ENCODE results near the gene NLRP13.
"Not testable (repeated sequence)": the region's sequence is repeated elsewhere in the genome, so short reads cannot be mapped to it uniquely, and the experiment has no call there.

The NLRP13 gene, protein sequence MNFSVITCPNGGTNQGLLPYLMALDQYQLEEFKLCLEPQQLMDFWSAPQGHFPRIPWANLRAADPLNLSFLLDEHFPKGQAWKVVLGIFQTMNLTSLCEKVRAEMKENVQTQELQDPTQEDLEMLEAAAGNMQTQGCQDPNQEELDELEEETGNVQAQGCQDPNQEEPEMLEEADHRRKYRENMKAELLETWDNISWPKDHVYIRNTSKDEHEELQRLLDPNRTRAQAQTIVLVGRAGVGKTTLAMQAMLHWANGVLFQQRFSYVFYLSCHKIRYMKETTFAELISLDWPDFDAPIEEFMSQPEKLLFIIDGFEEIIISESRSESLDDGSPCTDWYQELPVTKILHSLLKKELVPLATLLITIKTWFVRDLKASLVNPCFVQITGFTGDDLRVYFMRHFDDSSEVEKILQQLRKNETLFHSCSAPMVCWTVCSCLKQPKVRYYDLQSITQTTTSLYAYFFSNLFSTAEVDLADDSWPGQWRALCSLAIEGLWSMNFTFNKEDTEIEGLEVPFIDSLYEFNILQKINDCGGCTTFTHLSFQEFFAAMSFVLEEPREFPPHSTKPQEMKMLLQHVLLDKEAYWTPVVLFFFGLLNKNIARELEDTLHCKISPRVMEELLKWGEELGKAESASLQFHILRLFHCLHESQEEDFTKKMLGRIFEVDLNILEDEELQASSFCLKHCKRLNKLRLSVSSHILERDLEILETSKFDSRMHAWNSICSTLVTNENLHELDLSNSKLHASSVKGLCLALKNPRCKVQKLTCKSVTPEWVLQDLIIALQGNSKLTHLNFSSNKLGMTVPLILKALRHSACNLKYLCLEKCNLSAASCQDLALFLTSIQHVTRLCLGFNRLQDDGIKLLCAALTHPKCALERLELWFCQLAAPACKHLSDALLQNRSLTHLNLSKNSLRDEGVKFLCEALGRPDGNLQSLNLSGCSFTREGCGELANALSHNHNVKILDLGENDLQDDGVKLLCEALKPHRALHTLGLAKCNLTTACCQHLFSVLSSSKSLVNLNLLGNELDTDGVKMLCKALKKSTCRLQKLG

DNA sequence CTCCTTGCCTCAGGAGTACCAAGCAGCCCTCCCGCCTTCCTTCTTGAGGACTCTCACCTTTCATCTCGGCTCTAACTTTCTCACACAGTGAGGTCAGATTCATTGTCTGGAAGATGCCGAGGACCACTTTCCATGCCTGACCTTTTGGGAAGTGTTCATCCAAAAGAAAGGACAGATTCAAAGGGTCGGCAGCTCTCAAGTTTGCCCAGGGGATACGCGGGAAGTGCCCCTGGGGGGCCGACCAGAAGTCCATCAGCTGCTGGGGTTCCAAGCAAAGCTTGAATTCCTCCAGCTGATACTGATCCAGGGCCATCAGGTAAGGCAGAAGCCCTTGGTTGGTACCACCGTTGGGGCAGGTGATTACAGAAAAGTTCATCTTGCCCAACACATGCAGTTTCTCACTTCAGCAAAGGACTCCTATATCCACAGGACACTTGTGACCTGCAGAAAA, at the start of gene NLRP13:
TSS of gene NLRP13 (minus strand) at position 401 of the 451 bp plus-strand sequence. CDS start at position 376, 25 bp downstream.
- DNase-seq (ENCODE audit: low read depth in 3 of 3), result no peak

DNA sequence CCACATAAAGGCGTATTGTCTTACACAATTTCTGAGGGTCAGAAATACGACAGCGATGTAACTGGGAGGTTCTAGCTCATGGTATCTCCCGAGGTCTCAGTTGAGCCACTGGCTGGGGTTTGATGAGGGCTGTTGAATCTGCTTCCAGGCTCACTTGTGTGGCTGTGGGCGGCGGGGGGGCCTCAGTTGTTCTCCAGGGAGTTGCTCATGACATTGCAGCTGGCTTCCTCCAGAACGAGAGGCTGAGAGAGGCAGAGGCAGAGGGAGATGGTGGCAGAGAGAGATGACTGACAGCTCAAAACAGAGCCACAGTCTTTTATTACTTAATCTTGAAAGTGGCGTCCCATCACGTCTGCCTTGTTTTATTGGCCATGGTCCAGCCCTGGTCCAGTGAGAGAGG, 48.3 kb upstream of the NLRP13 start:
- no peak for DNase-seq (ENCODE audit: low read depth in 3 of 3)

DNA sequence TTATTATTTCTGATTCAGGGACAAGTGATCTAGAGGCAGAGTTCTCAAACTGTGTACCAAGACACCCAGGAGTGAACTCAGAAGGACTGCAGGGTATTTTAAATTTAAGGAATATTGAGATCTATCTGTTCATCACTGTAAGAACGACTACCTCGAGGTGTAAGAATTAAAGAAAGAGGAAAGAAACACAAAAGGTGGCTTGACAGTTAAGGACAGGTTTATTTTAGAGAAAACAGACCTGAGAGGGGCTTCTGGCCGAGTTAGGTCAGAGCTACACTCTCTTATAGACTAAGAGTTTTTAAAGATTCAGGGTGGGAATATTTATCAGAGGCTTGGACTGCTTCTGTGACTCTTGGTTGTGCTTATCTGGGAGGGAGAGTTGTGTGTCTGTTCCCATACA, 41.8 kb upstream of the NLRP13 start:
- no peak for DNase-seq (ENCODE audit: low read depth in 3 of 3)

DNA sequence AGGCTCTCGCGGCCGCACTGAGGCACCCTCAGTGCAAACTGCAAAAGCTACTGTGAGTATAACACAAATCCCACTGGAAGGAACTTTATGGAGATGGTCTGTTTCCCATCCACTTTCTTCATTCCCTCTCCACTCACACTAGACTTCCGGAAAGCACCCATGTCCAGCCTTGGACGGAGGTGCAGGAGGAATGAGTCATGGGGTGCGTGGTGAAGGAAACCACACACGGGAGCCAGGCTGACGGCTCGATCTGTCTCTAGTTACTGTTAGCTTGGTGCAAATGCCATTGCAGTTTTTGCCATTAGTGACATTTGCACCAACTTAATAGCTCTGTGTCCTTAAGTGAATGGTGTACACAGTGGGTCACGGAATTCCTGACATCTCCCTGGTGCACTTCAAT, 30.1 kb upstream of the NLRP13 start:
- no peak for DNase-seq (ENCODE audit: low read depth in 3 of 3)

DNA sequence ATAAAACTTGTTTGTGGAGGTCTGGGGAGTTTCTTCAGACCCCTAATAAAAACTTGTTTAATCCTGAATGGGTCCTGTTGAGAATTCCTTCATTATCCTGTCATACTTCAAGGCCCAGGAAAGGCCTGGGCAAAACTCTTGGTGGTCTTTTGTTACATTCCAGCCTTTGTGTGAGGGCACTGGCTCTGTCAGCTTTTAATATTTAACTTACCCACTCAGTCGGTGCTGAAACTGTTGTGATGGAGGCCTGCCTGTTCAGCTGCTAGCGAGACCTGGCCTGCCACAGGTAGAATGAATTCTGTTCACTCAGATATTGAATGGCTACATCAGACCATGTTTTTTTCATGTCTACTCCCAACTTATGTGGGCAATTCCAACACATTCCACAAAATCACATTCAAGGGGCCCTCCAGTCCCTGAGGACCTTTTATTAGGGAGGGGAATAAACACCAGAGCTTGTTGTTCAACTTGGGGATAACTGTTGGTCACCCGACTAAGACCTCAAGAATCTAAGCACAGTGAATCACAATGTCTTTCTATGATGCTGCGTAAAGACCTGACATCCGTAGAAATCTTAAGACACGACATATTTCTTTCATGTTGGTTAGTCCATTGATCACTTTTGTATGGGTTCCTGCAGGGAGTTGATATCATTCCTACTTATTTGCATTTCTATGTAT, 28.0 kb upstream of the NLRP13 start:
- no peak for DNase-seq (ENCODE audit: low read depth in 3 of 3)

DNA sequence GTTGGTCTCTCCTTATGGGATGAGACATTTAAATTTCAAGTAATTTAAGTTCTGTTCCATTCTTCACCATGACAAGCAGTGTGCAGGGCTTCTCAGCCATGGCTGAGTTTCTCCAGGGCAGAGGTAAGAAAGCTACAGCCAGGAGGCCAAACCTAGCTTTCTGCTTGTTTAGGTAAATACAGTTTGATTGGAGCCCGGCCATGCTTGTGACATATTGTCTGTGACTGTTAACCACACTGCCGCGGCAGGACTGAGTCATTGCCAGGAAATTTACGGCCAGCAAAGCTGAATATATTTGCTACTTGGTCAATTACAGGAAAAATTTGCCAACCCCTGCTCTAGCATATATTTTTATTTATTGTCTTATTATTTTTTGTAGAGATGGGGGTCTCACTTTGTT, 26.2 kb upstream of the NLRP13 start:
- DNase-seq (ENCODE audit: low read depth in 3 of 3), result no peak

DNA sequence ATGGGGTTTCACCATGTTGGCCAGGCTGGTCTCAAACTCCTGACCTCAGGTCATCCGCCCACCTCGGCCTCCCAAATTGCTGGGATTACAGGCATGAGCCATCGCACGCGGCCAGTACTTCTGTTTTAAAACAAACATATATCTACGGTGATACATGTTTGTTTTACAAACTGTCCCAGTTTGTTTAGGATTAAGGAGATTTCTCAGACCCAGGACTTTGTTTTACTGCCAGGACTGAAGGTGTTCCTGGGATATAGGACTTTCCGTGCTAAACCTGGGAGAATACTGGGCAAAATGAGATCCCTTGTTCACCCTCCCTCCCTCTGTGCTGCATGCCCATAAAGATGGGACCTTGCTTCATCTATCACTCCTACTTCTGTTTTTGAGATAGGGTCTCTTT, 24.3 kb upstream of the NLRP13 start:
- no peak for DNase-seq (ENCODE audit: low read depth in 3 of 3)

DNA sequence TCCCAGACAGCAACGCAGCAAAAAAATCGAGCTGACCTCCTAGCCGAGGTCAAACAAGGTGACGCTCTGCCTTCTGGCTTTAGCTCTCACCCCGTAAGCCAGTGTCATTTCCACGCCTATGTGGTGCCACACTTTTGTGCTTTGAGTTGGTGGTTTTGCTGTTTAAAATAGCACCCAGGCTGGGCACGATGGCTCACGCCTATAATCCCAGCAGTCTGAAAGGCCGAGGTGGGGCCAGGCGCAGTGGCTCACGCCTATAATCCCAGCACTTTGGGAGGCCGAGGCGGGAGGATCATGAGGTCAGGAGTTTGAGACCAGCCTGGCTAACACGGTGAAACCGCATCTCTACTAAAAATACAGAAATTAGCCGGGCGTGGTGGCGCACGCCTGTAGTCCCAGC, 18.4 kb upstream of the NLRP13 start:
- not testable (repeated sequence) for DNase-seq (ENCODE audit: low read depth in 3 of 3)

DNA sequence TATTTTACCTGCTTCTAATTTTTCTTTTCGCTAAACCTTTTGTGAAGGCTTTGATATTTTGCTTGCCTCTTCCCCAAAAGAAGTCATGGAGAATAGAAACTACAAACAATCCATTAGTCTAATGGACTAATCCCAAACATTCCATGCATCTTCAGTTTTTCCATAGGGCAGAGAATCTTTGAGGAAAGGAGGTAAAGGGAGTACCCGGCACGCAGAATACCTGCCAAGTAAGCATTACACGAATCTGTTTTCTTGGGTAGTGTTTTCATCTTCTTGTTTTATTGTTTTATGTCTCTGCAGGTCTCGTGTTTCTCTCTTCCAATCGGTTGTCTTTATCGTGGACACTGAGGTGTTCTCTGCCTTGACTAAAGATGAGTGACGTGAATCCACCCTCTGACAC, 15.4 kb upstream of the NLRP13 start, which contains the start of gene NLRP8:
TSS of gene NLRP8 (plus strand) at position 301 of the 400 bp plus-strand sequence.
- DNase-seq (ENCODE audit: low read depth in 3 of 3), result no peak

DNA sequence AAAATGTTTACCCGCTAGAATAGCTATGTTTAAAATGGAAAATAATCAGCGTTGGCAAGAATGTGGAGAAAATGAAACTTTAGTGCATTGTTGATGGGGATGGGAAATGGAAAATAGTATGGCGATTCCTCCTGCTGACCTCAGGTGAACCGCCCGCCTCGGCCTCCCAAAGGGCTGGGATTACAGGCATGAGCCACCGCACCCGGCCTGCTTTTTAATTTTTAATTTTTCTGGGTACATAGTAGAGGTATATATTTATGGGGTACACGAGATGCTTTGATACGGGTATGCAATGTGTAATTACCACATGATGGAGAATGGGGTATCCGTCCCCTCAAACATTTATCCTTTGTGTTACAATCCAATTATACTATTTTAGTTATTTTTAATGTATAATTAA, 8.2 kb upstream of the NLRP13 start:
- DNase-seq (ENCODE audit: low read depth in 3 of 3), result no peak

DNA sequence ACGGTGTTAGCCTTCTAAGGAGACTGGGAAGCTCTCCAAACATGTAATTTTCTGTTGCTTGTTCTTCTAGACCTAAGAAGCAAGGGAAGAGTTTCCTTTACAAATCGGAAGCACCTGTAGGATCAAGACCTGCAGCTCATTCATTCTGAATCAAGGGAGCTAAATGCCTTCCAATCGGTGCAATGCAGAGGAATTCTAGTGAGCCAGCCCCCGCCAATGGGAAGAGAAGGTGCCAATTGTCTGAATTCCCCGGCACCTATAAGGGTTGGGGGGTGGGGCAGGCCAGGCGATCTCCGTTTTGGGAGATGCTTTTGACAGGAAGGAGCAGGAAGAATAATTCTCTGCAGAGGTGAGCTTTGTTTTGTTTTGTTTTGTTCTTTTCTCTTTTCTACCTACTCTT, 7.1 kb upstream of the NLRP13 start:
- DNase-seq (ENCODE audit: low read depth in 3 of 3), result no peak

DNA sequence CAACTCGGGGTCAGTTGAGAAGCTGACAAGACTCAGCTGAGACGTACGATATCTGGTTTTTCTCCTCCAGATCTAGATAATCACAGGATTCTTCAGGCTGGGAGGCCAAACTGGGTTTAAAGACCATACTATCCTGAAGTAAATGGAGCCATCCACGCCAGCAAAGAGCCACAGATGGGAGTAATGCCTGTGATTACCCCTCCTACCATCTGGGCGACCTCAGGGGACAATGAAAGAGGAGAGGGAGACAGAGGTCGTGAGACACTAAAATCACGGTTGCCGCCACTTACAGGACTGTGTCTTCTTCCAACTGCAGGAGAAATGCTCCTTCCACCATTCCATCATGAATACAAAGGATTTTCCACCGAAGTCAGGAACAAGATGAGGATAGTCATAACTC, 3.1 kb upstream of the NLRP13 start:
- no peak for DNase-seq (ENCODE audit: low read depth in 3 of 3)

DNA sequence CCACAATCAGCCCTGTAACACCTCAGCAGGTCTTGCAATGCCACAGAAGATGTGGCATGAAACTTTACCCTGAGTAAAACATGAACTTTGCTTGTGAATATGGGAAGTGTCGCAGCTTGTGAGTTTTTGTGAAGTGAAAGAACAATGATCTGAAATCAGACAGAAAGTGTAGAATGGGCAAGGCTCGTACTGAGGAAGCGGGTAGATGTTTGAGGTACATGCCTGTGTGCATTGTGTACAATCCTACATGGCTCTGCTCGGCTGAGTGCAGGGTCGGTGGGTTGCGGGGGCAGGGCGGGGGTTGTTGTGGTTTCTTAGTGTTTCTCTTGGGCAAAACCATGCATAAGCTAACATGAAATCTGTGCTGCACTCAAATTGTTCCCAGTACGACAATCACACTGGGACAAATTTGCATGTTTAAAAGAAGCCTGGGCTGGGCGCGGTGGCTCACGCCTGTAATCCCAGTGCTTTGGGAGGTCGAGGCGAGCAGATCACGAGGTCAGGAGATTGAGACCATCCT, 1.1 kb downstream of the NLRP13 start:
- DNase-seq (ENCODE audit: low read depth in 3 of 3), result no peak

DNA sequence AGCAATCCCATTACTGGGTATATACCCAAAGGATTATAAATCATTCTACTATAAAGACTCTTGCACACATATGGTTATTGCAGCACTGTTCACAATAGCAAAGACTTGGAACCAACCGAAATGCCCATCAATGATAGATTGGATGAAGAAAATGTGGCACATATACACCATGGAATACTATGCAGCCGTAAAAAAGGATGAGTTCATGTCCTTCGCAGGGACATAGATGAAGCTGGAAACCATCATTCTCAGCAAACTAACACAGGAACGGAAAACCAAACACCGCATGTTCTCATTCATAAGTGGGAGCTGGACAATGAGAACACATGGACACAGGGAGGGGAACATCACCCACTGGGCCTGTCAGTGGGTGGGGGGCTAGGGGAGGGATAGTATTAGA, 2.9 kb downstream of the NLRP13 start:
- DNase-seq (ENCODE audit: low read depth in 3 of 3), result not testable (repeated sequence)

DNA sequence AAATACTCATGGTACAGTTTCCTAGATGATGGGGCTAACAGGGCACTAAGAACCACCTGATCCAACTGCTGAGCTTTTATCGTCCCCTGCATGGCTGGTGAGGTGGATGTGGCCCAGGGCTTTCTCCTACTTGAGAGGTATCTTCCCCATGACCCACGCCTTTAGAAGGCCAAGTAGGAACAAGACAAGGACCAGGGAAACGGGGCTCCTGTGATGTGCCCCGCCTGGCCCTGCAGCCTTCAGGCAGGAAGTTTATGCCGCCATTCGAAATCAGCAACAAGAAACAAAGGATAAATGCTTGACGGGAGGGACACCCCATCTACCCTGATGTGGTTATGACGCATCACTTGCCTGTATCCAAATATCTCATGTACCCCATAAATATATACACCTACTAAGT, 4.1 kb downstream of the NLRP13 start:
- no peak for DNase-seq (ENCODE audit: low read depth in 3 of 3)

DNA sequence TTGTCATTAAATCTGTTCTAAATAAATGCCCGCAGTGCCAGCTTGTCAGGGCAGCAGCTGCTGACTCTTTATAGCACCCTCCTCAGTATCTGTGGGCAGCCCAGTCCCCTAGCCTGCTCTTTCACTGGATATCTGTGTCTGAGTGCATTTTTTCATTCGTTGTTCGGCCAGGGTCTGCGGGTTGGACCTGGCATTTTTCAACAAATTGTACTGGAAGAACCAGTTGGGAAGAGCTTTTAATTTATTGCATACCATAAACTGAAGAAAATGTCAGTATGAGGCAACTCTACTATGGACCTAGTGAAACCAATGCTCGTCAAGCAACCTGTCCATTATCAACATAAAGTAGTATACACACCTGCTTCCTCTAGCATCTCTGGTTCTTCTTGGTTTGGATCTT, 8.6 kb downstream of the NLRP13 start:
- no peak for DNase-seq (ENCODE audit: low read depth in 3 of 3)

DNA sequence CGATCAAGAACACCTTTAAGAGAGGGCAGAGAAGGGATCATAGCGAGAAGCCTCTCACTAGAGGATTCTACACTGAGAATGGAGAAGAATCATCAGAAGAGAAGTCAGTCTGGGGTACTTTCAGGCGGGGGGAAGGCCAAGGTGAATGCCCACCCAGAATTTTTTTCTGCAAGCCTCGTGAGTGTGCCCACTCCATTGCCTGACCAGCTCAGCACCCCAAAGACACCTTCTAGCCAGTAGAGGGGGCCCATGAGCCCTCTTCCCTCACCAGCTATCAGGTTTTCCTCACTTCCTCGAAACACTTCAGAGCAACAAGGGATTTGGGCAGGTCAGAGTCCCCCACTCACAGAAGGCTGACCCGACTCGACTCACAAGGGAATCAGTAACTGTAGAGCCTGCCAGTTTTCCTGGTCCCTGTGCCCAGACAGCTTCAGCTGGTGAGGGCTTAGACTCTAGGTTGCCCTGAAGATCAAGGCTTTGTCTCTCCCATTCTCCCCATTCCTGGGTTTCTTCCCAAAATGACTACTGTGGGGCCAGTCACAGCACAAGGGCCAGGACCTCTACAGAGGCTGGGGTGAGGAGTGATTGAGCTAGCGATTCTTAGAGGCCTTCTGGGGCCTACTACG, 18.4 kb downstream of the NLRP13 start:
- peak in 1 of 3 experiments; percentile 2 for DNase-seq (ENCODE audit: low read depth in 3 of 3)

DNA sequence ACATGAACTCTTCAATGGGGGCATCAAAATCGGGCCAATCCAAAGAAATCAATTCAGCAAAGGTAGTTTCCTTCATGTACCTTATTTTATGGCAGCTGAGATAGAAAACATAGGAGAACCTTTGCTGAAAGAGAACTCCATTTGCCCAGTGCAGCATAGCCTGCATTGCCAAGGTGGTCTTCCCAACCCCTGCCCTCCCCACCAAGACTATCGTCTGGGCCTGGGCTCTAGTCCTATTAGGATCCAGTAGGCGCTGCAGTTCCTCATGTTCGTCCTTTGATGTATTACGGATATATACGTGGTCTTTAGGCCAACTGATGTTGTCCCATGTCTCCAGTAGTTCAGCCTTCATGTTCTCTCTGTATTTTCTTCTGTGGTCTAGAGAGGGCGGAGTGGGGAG, 19.2 kb downstream of the NLRP13 start:
- DNase-seq (ENCODE audit: low read depth in 3 of 3), result no peak

DNA sequence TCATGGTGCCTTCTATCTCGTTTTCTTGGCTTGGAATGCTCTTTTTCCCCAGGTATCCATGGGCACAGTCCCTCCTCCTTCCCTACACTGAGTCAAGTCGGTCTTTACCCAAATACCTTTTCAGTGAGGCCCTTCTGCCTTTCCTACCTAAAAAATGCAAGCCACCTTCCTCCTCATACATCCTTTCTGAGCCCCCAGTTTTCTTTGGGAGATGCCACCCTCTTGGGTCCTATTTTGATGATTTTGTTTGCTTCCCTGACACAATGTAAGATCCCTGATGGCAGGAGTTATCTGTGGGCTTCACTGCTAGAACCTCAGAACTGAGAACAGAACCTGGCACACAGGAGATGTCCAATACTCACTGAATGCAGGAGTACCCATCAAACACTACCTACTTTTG, 22.3 kb downstream of the NLRP13 start:
- no peak for DNase-seq (ENCODE audit: low read depth in 3 of 3)

DNA sequence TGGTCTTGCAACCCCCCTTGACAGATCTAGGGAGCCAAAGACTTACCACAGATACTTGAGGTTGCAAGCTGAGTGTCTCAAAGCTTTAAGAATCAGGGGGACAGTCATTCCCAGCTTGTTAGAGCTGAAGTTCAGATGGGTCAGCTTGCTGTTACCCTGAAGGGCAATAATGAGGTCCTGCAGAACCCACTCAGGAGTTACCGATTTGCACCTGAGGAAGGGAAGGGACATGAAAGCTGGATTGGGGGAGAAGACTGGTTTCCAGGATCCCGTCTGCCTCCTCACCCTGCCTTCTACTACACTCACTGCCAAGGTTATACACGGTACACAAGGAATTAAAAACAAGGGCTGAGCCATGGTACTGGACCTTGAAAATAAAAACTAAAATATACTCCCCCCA, 24.4 kb downstream of the NLRP13 start:
- DNase-seq (ENCODE audit: low read depth in 3 of 3), result no peak

DNA sequence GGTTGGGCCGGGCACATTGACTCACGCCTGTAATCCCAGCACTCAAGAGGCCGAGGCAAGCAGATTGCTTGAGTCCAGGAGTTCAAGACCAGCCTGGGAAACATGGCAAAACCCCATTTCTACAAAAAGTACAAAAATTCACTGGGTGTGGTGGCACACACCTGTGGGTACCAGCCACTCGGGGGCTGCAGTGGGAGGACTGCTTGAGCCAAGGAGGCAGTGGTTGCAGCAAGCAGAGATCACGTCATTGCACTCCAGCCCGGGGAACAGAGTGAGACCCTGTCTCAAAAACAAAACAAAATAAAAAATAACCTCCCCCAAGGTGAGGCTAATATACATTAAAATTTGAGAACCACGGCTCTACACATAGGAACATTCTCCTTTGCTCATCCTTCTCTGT, 24.9 kb downstream of the NLRP13 start:
- no peak for DNase-seq (ENCODE audit: low read depth in 3 of 3)
